Activated CD4-positive, alpha-beta T cell treated with anti-CD3 and anti-CD28 coated beads, Interleukin-2, amount 50 U/mL, for 24 hours (primary cell): ENCODE results near the gene POU3F2.

Source experiments
- DNase-seq, 2 donors: peaks; one replicate each; pipeline ENCODE4 v3.0.0-alpha.2; 2020; ENCODE audit warnings: low read depth in 1 of 2, low spot score in 1 of 2

POU3F2 gene

DNA sequence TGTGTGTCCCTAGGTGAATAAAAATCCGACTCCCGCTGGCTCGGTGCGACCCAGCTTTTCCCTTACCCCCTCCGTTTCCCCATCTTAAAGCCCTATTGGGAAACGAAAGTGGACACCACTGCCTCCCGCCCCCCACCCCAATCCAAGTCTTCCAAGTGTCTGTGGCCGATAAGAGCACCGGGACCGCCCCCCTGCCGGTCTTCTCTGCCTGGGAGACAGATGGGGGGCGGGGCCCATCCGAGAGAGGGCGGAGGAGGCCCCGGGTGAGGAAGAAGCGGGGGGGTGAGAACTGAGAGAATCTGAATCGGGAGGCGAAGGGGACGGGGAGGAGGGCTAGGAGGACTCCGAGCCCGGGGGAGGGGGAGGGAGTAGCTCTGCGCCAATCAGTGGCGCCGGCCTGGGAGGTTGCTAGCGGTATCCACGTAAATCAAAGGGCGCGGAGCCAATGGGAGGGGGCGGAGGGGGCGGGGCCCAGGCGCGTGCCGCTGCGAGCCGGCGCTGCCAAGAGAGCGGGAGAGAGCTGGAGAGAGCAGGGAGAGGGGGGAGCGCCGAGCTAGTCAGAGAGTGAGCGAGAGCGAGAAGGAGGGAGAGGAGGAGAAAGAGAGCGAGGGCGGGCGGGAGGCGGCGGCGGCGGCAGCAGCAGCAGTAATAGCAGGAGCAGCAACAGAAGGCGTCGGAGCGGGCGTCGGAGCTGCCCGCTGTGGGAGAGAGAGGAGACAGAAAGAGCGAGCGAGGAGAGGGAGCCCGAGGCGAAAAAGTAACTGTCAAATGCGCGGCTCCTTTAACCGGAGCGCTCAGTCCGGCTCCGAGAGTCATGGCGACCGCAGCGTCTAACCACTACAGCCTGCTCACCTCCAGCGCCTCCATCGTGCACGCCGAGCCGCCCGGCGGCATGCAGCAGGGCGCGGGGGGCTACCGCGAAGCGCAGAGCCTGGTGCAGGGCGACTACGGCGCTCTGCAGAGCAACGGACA, at the start of gene POU3F2:
TSS of gene POU3F2 (plus strand) at position 515 of the 972 bp plus-strand sequence. CDS start at position 815, 300 bp downstream.
- DNase-seq = peak in 1 of 2 donors; percentile 64

DNA sequence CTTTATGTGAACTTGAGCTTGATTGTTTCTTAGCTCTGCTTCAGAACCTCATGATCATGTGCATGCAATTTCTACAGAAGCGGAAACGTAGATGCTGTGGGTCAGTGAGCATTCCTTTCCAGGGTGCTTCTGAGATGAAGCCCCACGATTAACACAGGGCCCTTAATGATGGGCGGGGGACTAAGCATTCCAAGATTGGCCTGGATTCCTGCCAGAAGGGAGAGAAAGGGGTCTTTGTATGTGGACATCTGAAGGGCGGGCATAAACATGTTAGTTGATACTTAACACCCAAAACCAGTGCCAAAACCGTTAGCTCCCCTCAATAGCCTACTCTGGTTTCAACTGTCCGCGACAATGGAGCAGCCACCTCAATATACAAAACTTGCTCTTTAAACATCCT, 46.9 kb upstream of the POU3F2 start:
- DNase-seq = no peak

DNA sequence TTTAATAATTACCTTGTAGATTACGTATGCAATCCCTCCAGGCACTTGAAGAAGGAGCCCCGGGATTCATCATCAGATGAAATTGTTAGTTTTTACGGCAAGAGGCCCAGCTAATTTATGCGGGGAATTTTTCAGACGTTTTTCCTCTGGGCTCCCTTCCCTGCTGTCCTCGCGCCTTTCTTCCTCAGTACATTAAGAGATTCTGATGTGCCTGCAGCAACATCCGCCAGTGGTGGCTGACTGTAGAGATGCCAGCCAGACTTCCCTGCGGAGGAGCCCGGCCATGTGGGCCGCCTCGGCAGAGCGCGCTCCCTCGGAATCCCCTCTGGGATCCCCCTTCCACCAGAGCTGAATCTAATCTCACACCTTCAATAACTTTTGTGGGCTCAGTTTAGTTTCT, 46.4 kb upstream of the POU3F2 start:
- DNase-seq = no peak

DNA sequence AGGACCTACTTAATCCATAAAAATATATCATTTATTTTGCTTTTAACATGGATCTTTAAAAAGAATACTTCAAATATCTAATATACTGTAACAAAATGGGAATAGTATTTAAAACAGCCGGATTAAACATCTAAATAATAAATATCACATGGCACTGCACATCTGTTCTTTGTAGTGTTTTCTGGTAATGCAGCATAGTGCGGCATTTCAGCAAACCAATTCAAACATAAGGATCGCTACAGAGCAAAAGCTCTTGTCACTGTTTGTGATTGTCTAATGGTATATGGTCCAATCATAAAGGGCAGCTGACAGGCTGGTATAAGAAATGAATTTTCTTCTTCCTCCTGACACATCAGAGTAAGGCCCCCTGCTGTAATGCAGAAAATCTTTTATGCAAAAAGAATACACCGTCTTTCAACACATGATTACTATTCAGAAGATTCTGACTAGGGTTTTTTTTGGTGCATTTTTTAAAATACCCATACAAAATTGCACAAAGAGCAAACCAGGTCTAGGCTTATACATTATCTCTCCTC, 40.0 kb upstream of the POU3F2 start:
- DNase-seq = no peak

DNA sequence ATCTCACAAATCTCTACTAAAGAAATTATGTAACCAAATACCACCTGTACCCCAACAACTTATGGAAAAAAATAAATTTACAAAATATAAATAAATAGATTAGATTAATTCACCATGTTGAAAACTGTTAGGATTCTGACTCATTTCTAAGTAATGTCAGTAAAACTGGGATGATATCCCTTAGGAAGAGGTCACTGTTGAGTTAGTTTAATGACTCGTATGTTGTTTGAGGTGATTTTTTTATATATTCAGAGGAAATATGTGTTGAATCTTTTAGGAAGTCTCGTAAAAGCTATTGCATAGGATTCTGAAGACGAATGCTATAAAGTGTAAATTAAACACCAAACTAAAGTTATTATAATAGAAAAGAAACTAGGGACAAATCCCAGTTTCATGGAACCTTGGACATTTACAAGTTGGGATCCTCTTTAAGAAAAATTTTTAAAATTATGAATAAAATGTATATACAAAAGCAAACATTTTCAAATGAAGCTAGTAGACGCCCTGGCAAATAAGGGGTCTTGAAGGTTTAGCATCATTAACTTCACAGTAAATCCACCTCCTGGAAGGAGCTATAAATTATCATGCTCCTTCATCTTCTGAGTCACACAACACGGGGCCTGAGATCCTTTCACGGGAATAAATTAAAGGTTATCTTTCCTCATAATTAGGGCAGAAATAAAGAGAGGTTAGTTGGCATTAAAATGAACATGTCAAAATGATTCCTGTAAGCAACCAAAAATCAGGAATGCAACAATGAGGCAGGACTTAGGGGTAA, 37.0 kb upstream of the POU3F2 start:
- no peak for DNase-seq

DNA sequence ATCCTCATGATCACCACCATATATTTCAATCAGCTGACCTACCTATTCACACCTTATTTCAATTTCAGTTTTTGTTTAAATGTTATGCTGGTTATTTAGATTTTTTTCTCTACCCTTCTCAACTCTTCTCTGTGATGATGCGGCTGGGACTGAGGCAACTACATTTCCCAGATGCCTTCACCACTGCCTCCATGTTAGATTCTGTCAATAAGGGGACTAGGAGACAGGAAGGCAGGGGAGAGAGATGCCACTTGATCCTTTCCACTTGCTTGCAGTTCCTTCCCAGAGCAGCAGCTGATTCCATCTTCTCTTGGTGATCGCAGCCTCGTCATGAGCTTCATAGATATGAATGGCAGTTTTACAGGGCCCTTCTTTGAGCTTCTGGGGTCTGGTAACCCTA, 33.5 kb upstream of the POU3F2 start:
- DNase-seq = no peak

DNA sequence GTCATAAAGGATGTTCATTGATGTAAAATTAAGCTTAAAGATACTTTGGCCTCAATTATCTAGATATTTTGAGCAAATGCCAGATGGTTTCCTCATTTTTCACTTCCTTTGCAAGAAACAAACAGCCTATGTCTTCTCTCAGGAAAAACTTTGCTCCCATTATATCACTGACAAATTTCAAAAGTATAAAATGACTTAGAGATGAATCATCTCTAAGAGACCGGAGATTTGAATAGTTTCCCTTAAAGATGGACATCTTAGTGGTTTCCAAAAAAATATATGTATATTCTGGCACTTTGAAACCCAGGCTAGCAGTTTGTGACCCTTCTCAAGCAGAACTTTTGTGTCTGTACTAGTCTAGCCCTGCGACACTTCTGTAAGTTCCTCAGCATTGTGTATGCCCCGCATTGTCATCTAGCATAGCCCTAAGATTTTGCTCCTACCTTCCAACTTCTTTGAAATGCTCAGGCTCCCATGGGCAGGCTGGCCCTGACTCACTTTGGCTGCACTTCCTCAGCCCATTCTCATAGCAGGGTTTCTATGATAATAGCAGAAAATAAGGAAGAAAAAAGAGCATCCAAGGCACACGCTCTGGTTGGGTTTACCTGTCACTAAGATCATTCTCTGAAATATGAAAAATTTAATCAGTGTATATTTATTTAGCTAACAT, 25.7 kb upstream of the POU3F2 start:
- no peak for DNase-seq

DNA sequence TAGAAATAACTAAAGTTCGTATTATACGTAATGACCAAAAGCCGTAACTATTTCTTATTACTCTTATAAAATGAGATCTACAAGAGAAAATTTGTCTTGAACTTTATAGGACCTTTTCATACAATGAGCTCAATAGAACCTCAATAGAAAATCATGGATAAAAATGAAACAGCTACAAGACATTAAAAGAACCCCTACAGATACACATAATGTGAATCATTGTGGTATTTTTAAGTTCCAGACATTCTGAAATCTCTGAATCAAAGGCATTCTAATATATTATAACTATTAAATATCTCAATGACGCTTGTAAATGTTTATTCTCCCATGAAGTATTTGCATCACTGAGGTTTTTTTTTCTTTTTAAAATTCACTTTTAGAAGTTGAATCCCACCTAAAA, 22.2 kb upstream of the POU3F2 start:
- no peak for DNase-seq

DNA sequence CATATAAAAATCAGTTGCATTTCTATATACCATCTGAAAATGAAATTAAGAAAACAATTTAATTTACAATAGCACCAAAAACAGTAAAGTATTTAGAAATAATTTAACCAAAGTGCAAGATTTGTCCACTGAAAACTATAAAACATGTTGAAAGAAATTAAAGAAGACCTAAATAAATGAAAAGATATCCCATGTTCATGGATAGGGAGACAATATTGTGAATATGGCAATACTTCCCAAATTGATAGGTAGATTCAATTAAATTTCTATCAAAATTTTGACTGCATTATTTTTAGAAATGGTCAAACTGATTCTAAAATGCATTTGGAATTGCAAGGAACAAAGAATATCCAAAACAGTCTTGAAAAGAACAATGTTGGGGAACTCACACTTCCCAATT, 17.6 kb upstream of the POU3F2 start:
- no peak for DNase-seq

DNA sequence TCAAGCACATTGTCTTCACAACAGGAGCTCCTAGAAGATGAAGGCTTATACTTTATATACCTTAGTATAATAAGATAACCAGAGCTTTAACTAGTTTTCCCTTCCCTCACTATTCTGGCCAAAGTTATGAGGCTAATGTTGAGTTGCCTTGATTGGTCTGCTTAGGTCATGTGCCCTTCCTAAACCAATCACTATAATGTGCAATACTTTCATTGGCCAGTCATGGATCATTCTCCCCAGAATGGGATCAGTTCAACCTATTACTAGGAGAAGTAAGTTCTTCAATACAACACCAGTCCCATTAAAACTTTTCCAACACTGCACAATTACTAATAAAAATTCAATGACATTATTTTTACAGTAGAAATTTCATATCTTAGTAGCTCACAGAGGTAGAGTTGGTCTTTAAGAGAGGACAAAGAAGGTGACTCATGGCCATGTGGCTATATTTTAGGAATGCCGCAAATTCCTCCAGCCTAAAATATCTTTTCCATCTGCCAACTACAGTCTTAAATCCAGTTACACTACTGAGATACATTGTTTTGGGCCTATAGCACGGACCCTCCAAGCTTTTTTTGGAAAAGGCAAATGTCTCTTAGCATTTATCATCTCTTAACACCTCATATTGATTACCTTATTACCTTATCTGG, 12.5 kb upstream of the POU3F2 start:
- no peak for DNase-seq

DNA sequence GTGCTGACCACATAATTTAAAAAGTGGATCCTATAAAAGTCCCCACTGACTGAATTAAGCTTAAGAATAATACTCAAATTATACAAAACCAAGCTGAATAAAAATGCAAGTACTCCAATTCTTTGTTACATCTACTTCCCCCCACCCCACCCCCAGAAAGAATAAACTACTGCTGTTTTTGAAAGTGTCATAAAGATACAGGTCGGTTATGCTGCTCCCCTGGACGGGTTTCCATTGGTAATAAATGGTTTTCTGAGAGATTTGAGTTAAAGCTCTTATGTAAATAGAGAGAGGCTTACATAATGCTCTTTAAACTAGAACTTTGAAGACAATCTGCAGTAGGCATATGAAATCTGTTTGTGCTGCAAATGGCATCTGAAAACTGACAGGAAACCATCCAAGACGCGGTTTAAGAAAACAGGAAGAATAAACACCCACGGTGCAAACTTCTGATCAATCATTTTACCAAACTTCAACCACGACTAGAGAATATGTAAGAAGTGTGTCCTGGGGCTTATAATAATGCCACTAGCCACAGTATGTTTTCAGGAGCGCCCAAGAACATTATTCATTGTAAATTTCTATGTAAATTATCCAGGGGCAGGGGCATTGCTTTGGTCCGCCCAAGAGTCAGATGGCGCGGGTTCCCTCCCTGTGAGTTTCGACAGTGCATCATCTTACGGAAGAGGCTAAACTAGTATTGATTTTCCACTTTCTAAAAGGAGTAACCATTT, 10.8 kb upstream of the POU3F2 start:
- DNase-seq = no peak

DNA sequence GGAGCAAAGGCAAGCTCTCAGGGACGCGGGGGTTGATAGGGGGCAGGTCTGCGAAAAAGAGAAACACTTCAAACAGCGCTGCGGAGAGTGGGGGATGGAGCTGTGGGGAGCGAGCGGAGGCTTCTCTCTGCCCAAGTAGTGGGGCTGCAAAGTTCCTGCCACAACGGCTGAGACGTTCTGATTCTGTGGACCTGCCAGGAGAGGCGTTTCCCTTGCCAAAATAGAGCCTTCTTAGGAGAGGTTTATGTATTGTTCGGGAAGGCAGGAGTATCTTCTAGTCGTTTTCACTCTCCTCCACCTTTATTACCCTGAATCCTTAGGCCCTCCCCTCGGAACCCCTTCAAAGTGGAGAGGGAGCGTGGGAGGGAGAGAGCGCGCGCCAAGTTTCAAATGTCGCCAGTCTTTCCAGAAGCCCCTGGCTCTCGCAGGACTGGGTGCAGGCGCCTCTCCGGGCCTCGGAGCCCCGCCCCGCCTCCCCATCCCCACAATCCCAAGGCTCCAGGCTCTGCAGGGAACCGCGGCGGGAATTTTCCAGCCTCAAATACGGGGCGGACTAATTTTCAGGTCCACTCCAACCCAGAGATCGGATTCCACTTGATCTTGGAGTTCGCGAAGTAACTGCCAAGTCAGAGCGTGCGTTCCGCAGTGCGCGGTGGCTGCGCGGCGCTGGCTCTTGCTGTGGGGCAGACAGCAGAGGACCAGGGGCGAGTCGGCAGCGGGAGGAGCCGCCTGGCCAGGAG, 10.0 kb upstream of the POU3F2 start:
- no peak for DNase-seq

DNA sequence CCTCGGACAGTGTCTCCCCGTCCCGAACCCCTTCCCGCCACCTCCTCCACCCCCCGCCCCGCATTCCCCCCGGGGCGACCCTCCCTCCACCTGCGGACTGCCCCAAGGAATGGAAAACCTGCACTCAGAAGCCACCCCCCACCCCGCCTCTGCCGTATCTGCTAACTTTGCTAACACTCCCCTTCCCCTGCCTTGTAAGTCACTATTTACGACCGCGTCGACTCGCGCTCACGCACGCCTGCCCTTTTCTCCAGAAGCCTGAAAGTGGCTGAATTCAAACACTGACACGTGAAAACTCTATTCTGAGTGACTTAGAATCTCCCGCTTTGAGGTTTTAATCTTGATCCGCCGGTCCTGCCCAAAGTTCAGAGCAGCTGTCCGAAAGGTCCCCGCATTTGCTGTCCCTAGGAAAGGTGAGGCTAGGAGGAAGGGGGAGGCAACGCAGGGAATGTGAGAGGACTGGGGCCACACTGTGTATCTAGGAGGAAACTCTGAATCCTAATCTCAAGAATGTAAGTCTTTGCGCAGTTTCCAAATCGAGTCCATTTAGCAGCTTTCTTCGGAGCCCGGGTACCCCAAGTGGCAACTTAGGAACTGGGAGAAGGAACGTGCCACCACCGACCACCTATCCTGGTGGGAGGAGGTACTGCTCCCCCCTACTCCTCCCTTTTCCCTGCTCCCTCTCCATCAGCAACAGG, 9.3 kb upstream of the POU3F2 start:
- no peak for DNase-seq

DNA sequence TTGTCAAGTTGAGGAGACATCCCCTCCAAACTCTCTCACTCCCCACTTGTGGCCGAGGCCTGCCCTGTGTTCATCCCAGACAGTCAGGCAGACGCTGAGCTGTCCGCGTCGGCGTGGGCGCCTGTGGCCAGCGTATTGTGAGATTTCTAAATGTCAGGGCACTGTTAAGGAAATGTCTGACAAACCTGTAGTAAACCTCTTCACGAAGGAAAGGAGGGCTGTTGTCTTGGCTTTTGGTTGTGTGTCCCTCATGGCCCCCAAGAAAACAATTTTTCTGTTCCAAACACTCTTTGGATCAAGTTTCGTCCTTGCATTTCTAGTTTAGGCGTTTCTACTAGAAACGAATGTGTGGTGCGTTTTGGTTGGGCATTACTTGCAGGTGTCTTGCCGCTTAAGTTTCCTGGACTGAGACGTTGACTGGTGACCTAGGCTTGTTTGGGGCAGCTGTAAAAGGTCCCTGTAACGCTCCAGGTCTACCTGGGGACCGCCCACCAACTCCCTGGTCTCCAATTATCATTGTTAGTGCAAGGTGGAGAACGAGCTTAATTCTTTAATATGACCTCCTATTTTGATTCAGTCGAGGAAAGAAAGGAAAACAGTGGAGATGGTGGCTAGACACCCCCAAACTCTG, 8.7 kb upstream of the POU3F2 start:
- DNase-seq = no peak

DNA sequence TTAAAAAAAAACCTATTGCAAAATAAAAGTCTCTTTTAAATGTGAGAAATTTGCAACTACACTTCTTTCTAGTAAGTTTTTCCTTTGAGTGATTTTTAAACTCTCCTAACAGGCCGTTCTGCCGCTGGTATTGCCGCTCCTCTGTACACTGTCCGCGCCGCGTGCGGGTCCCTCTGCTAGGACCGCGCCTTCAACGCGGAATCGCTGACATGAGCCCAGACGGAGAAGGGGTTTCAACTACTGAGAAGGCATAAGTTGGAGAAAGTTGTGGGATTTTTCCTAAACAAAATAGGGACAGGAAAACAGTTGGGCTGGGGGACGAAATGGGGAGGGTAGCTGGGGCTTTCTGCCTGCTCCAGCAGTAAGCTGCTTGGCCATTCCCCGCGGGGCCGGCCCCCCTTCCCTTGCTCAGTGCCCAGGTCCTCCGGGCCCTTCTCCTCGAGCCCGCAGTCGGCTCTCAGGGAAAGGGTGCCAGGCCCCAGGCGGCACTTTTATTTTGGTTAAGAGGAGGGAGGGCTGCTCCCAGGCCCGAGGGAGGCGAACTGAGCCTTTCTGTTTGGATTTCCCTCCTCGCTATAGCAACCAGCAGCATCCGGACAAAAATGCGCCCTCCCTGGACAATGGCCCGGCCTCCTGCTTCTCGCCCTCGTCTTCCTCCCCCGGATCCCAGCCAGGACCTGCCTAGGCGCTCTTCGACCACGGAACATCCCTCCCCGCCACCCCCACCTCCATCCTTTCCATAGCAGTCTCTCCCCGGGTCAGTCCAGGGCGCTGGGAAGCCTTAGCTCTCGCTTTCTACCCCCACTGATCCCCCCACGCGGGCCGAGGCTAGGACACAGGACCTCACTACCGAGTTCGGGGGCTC, 6.8 kb upstream of the POU3F2 start:
- DNase-seq = no peak

DNA sequence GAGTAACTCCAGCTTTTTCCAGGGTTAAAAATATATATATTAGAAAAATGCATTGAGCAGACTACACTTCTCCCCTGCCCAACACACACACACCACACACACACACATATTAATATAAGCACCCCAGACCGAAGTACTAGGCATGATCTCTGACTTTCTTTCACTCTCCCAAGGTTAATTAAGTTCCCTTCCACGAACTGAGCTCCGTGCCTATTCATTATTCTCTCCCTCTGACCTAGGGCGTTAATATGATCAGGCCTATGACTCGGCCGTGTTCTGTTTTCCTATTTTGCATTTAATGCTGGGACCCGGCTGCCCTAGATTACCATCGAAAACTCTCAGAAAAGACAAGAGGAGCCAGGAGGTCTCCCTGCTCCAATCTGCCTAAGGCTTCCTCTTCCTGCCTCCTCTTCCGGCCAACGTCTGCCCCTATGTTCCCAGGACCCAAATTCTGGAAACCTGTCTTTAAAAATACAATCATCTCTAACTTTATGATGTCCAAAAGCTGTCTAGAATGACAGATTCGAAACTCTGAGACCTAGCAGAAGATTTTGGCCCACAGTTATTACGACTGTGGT, 6.1 kb upstream of the POU3F2 start:
- DNase-seq = no peak

DNA sequence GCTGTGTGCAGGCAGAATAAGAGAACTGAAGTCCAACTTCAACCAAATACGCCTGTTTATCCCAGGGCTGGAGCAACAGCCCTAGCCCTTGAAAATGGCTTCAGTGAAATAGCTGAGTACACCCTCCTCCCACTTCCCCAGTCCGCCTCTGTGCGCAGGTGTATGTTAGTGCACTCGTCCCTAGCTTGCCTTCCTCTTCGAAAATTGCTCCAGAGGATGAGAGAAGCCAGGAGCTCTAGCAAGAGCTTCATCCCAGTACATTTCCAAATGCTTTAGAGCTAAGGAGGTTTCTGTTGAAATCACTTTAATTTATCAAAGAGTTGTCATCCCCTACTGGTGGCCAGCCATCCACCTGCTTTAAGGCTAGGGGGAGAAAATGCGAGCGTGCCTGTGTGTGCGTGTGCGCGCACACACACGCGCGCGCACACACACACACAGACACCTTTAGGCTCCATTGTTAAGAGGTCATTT, 5.4 kb upstream of the POU3F2 start:
- DNase-seq = no peak
